ENCODE data around the gene SRCIN1.

SRCIN1 gene

GRCh38 chr17:38617967-38618760 lies 12.4 kb upstream of the SRCIN1 start:
- DNase-seq (ENCODE audit: low spot score) = no peak

- no peak for DNase-seq (ENCODE audit: low spot score)
Observed at GRCh38 chr17:38617074-38617860, 11.5 kb upstream of the SRCIN1 start.

- DNase-seq (ENCODE audit: low spot score) = no peak
Observed at GRCh38 chr17:38616361-38616760, 10.6 kb upstream of the SRCIN1 start.

GRCh38 chr17:38613981-38614779 lies 8.4 kb upstream of the SRCIN1 start:
- no peak for DNase-seq (ENCODE audit: low spot score)

GRCh38 chr17:38613525-38613980 lies 7.8 kb upstream of the SRCIN1 start:
- DNase-seq (ENCODE audit: low spot score) = no peak

- no peak for DNase-seq (ENCODE audit: low spot score)
Observed at GRCh38 chr17:38611872-38612376, 6.2 kb upstream of the SRCIN1 start.

GRCh38 chr17:38611070-38611786 lies 5.5 kb upstream of the SRCIN1 start:
- DNase-seq (ENCODE audit: low spot score) = no peak

GRCh38 chr17:38609280-38610031 lies 3.7 kb upstream of the SRCIN1 start:
- no peak for DNase-seq (ENCODE audit: low spot score)

GRCh38 chr17:38608648-38609047 lies 2.9 kb upstream of the SRCIN1 start:
- DNase-seq (ENCODE audit: low spot score) = no peak

GRCh38 chr17:38606646-38607611 lies 1.2 kb upstream of the SRCIN1 start:
- DNase-seq (ENCODE audit: low spot score) = no peak

- DNase-seq (ENCODE audit: low spot score) = peak; percentile 38
Observed at GRCh38 chr17:38605411-38605840, 326 bp downstream of the SRCIN1 start.

- DNase-seq (ENCODE audit: low spot score) = no peak
Observed at GRCh38 chr17:38604479-38605403, 1.0 kb downstream of the SRCIN1 start.

- no peak for DNase-seq (ENCODE audit: low spot score)
Observed at GRCh38 chr17:38603786-38604478, 1.8 kb downstream of the SRCIN1 start.

GRCh38 chr17:38602956-38603785 lies 2.6 kb downstream of the SRCIN1 start:
- DNase-seq (ENCODE audit: low spot score) = no peak

GRCh38 chr17:38602453-38602852 lies 3.3 kb downstream of the SRCIN1 start:
- DNase-seq (ENCODE audit: low spot score) = no peak

- no peak for DNase-seq (ENCODE audit: low spot score)
Observed at GRCh38 chr17:38601539-38602351, 4.0 kb downstream of the SRCIN1 start.
